Smooth muscle cell (in vitro differentiated cells): ENCODE results near the gene PRMT1. TPM values are rescaled to one million over a fixed set of nuclear protein-coding genes. Genes with fewer than 3 reads are reported as not detected.

Source experiments
- DNase-seq: peaks from one replicate; lab custom pipeline; 2025; ENCODE audit not compliant: unreplicated experiment; lab: John Stamatoyannopoulos, UW
- H2AFZ ChIP-seq: fragments of 200-600 bp; sonication (generic); 2 replicates; pipeline ENCODE4 v1.6.0; 2016; ENCODE audit warnings: antibody characterized with exemption, low read depth, mild to moderate bottlenecking
- H3F3A ChIP-seq: fragments of 200-600 bp; sonication (generic); 2 replicates; pipeline ENCODE4 v1.6.0; 2017; ENCODE audit warnings: antibody characterized with exemption, low read depth
- H3K27ac ChIP-seq: fragments of 200-600 bp; sonication (generic); 2 replicates; pipeline ENCODE4 v1.5.1; 2016; ENCODE audit warnings: low read depth, mild to moderate bottlenecking
- H3K27me3 ChIP-seq: fragments of 200-600 bp; sonication (generic); 2 replicates; pipeline ENCODE4 v1.6.1; 2016; ENCODE audit warnings: low read depth, mild to moderate bottlenecking
- H3K36me3 ChIP-seq: fragments of 200-600 bp; sonication (generic); 2 replicates; pipeline ENCODE4 v1.5.1; 2016; ENCODE audit warnings: low read depth
- H3K4me1 ChIP-seq: fragments of 200-600 bp; sonication (generic); 2 replicates; pipeline ENCODE4 v1.5.1; 2016; ENCODE audit warnings: low read depth
- H3K4me2 ChIP-seq: fragments of 200-600 bp; sonication (generic); 2 replicates; pipeline ENCODE4 v1.6.0; 2016; ENCODE audit warnings: mild to moderate bottlenecking
- H3K4me3 ChIP-seq: fragments of 200-600 bp; sonication (generic); 2 replicates; pipeline ENCODE4 v1.5.1; 2016; ENCODE audit warnings: mild to moderate bottlenecking
- H3K79me2 ChIP-seq: fragments of 200-600 bp; sonication (generic); 2 replicates; pipeline ENCODE4 v1.6.0; 2016; ENCODE audit warnings: low read depth, mild to moderate bottlenecking
- H3K9ac ChIP-seq: fragments of 200-600 bp; sonication (generic); 2 replicates; pipeline ENCODE4 v1.6.0; 2016; ENCODE audit warnings: low read depth
- H3K9me3 ChIP-seq: fragments of 200-600 bp; sonication (generic); replicated peaks from 2 replicates; pipeline ENCODE4 v1.5.1; 2016; ENCODE audit warnings: low read depth
- H4K20me1 ChIP-seq: fragments of 200-600 bp; sonication (generic); 2 replicates; pipeline ENCODE4 v1.6.0; 2016; ENCODE audit warnings: low read depth
- CTCF ChIP-seq: fragments of 200-600 bp; sonication (generic); IDR thresholded peaks from 2 replicates; pipeline ENCODE4 v1.5.1; 2017; ENCODE audit warnings: borderline replicate concordance, mild to moderate bottlenecking, antibody characterized with exemption; ENCODE audit not compliant: insufficient read depth, poor library complexity, severe bottlenecking
- WGBS: methylation state at CpG from one replicate; pipeline ENCODE4 v1.1.7; 2016; ENCODE audit warnings: low lambda C conversion rate; 5-methylcytosine and 5-hydroxymethylcytosine counted together
- polyA plus RNA-seq: library from polyadenylated mRNA; unstranded; fragments of >200 nt; fragmentation: Nextera tagmentation; extraction: Ambion mirVana; gene quantifications from 2 replicates; pipeline ENCODE4 v1.2.1, GENCODE V29; 2016
- total RNA-seq: library from RNA; depleted of rRNA; stranded (reverse); fragments of >200 nt; gene quantifications from 2 replicates; pipeline ENCODE4 v1.2.3, GENCODE V29; 2014

Gene PRMT1
- total and polyA plus RNA-seq, 2 experiments from 2014 or later: 147 to 175 TPM

GRCh38 chr19:49680421-49681351 is 3.6 kb downstream of the PRMT1 start:
- peak overlapping the region; percentile 64 for H3K27ac ChIP-seq
- WGBS: 39% methylated on average over 38 of the region's 40 CpGs
- H3K27me3 ChIP-seq: no peaks in the 10 kb centered on the region
- H3K4me1 ChIP-seq: peaks cover 16% of the 10 kb centered on the region
- H3K4me2 ChIP-seq: peak overlapping the region; percentile 85
- H3K79me2 ChIP-seq: peaks cover 55% of the 10 kb centered on the region
- H3K4me3 ChIP-seq: peak overlapping the region; percentile 37
- peak overlapping the region; percentile 8 for H3K9ac ChIP-seq
- peaks cover 17% of the 10 kb centered on the region for H3F3A ChIP-seq
- no peak overlapping the region for H2AFZ ChIP-seq
- peak; percentile 90 for DNase-seq
- peaks cover 68% of the 10 kb centered on the region for H4K20me1 ChIP-seq
- peak; percentile 99 for TF ChIP-seq CTCF
- H3K36me3 ChIP-seq: no peaks in the 10 kb centered on the region
- no peaks in the 10 kb centered on the region for H3K9me3 ChIP-seq

GRCh38 chr19:49681830-49682229 is 4.8 kb downstream of the PRMT1 start:
- peaks cover 13% of the 10 kb centered on the region for H3F3A ChIP-seq
- H3K4me2 ChIP-seq: no peak overlapping the region
- no peaks in the 10 kb centered on the region for H3K27me3 ChIP-seq
- H3K36me3 ChIP-seq: no peaks in the 10 kb centered on the region
- DNase-seq: no peak
- no peak overlapping the region for H2AFZ ChIP-seq
- peaks cover 16% of the 10 kb centered on the region for H3K4me1 ChIP-seq
- no peak overlapping the region for H3K4me3 ChIP-seq
- no peak overlapping the region for H3K27ac ChIP-seq
- WGBS: 97% methylated on average over 19 of the region's 19 CpGs
- no peaks in the 10 kb centered on the region for H3K9me3 ChIP-seq
- H3K79me2 ChIP-seq: peaks cover 55% of the 10 kb centered on the region
- H3K9ac ChIP-seq: no peak overlapping the region
- peaks cover 70% of the 10 kb centered on the region for H4K20me1 ChIP-seq
- no peak for TF ChIP-seq CTCF

- H3K9me3 ChIP-seq: no peaks in the 10 kb centered on the region
- H3F3A ChIP-seq: peaks cover 13% of the 10 kb centered on the region
- peaks cover 74% of the 10 kb centered on the region for H4K20me1 ChIP-seq
- no peak overlapping the region for H2AFZ ChIP-seq
- H3K9ac ChIP-seq: no peak overlapping the region
- no peak overlapping the region for H3K27ac ChIP-seq
- no peak overlapping the region for H3K4me2 ChIP-seq
- WGBS: 98% methylated on average over 8 of the region's 8 CpGs
- no peaks in the 10 kb centered on the region for H3K36me3 ChIP-seq
- peaks cover 53% of the 10 kb centered on the region for H3K79me2 ChIP-seq
- TF ChIP-seq CTCF: no peak
- H3K27me3 ChIP-seq: no peaks in the 10 kb centered on the region
- peaks cover 16% of the 10 kb centered on the region for H3K4me1 ChIP-seq
- no peak for DNase-seq
- no peak overlapping the region for H3K4me3 ChIP-seq
These were observed 5.2 kb downstream of the PRMT1 start for GRCh38 chr19:49682274-49682673.
